Heart left ventricle (tissue), 16 donors: ENCODE measurements around the gene HTT. TPM values are rescaled to one million over a fixed set of nuclear protein-coding genes. Genes with fewer than 3 reads are reported as not detected.

Experiments
- ATAC-seq, 4 donors: fragments of 200-7000 bp; cut with Tn5 transposase; one replicate each; pipeline ENCODE4 v1.9.1; 2020 to 2022; ENCODE audit warnings: moderate library complexity in 4 of 4, mild to moderate bottlenecking in 3 of 4, moderate number of reproducible peaks in 1 of 4
- DNase-seq, 5 donors: peaks; one replicate each; pipeline ENCODE4 v3.0.0-alpha.2; 2020
- H3K27ac ChIP-seq, 12 donors: fragments of 200-600 bp; sonication (generic) in 4 of 12; one replicate each; pipeline versions ENCODE4 v1.5.0 to v1.8.0; 2016 to 2022; ENCODE audit warnings: mild to moderate bottlenecking in 2 of 12
- H3K27me3 ChIP-seq, 9 donors: fragments of 200-600 bp; sonication (generic) in 2 of 9; one replicate each; pipeline versions ENCODE4 v1.5.1 to v1.8.0; 2016 to 2022; ENCODE audit warnings: mild to moderate bottlenecking in 3 of 9
- H3K36me3 ChIP-seq, 9 donors: fragments of 200-600 bp; sonication (generic) in 2 of 9; one replicate each; pipeline versions ENCODE4 v1.5.0 to v1.8.0; 2018 to 2022; ENCODE audit warnings: mild to moderate bottlenecking in 2 of 9
- H3K4me1 ChIP-seq, 12 donors: fragments of 200-600 bp; sonication (generic) in 4 of 12; one replicate each; pipeline versions ENCODE4 v1.5.0 to v1.8.0; 2016 to 2022; ENCODE audit warnings: mild to moderate bottlenecking in 3 of 12
- H3K4me3 ChIP-seq, 12 donors: fragments of 200-600 bp; sonication (generic) in 4 of 12; one replicate each; pipeline versions ENCODE4 v1.5.0 to v1.8.0; 2017 to 2022; ENCODE audit warnings: mild to moderate bottlenecking in 9 of 12, moderate library complexity in 4 of 12
- H3K9me3 ChIP-seq, 12 donors: fragments of 200-600 bp; sonication (generic) in 4 of 12; one replicate each; pipeline versions ENCODE4 v1.5.0 to v1.8.0; 2016 to 2022; ENCODE audit warnings: mild to moderate bottlenecking in 1 of 12
- CTCF ChIP-seq, 12 donors: fragments of 200-600 bp; sonication (generic) in 4 of 12; IDR thresholded peaks; one replicate each; pipeline versions ENCODE4 v1.5.0 to v1.8.0; 2018 to 2022; ENCODE audit warnings: antibody characterized with exemption in 12 of 12, mild to moderate bottlenecking in 5 of 12
- POLR2A ChIP-seq, 2 donors: fragments of 450-650 bp; IDR thresholded peaks; one replicate each; pipeline ENCODE4 v1.6.1; 2017; ENCODE audit warnings: antibody characterized with exemption in 2 of 2, mild to moderate bottlenecking in 2 of 2, moderate library complexity in 2 of 2
- WGBS, 4 donors: extraction: QIAGEN DNeasy Blood & Tissue Kit in 2 of 4; methylation state at CpG; one replicate each; pipeline versions ENCODE4 v1.1.5 to v1.1.7; 2013 to 2018; 5-methylcytosine and 5-hydroxymethylcytosine counted together
- intact Hi-C, 10 donors: fragments of 100-400 bp; cut with DNase I; formaldehyde crosslinking; loops; one replicate each; pipeline versions ENCODE4 v1.11.1 to v1.14.2; 2022
- polyA plus RNA-seq, 2 donors: library from polyadenylated mRNA; stranded (reverse); fragments of 200-250 nt; gene quantifications; one replicate each; pipeline ENCODE4 v1.2.3, GENCODE V29; 2013
- total RNA-seq, 9 donors: library from RNA; depleted of rRNA in 2 of 9; stranded (reverse); fragments of >200 nt in 2 of 9; fragmentation: NEBNext Ultra II Directional in 3 of 9; extraction: Animal tissue kit (Norgen Biotek cat#: 25700) in 3 of 9; gene quantifications; one replicate each; pipeline versions ENCODE4 v1.1.0 to v1.2.4, GENCODE V29; 2016 to 2023
- donor health status: ischemic (EF 13 %, LVEDD 7.1; RV severe dilation, severe dysfunction).
- donor health status: healthy with polysubstance abuse.
- donor health status: DM: no; HTN: yes; CAD: no.
- donor health status: DM: no; HTN: no; CAD: no.
- donor health status: ischemic (EF 25% LVEDD 6.9; RV normal size, moderate dysfunction).
- donor health status: ischemic (EF 25% LVEDD 5.7; RV mildly dilated, moderate dysfunction).
- donor health status: healthy.
- donor health status: DM: yes; HTN: yes; CAD: no.
- donor health status: ischemic (EF 35%, LVEDD 5.7; RV mildly dilated, moderate dysfunction).
- donor health status: nonischemic (EF 11% LVEDD 7.7; RV severe dilation, severe dysfunction).
- donor health status: DM: yes; HTN: yes; CAD: no.
- donor health status: PGD.
- donor health status: ischemic (EF 29% LVEDD 5.4; RV normal size, mild dysfunction).
- donor health status: nonischemic (EF 23%, LVEDD 6.1; RV moderate dilation, normal function).

Gene HTT
- total and polyA plus RNA-seq, 11 donors, result 13.9 to 122 (median 25.1) TPM

- intact Hi-C loops, result no loop called here
- Histone ChIP-seq H3K4me3 (no peak overlapping the region), H3K9me3 (no peaks in the 10 kb centered on the region), H3K27me3 (no peaks in the 10 kb centered on the region), H3K27ac (no peak overlapping the region), H3K4me1 (peaks cover 0 to 3% (median 0%) of the 10 kb centered on the region in 12 donors), H3K36me3 (peaks cover 0 to 100% (median 99%) of the 10 kb centered on the region in 9 donors)
- 71 to 85% (median 82%) methylated on average over 3 of the region's 3 CpGs for WGBS, 4 donors
- TF ChIP-seq POLR2A (IDR thresholded peaks at IDR 0.05) (no peak), CTCF (IDR thresholded peaks at IDR 0.05) (no peak)
- no peak for DNase-seq
- ATAC-seq, result no peak
Measured at GRCh38 chr4:3130201-3130600, 55.7 kb downstream of the HTT start.

- Histone ChIP-seq H3K4me3 (no peak overlapping the region), H3K36me3 (peaks cover 0 to 100% (median 100%) of the 10 kb centered on the region in 9 donors), H3K4me1 (peaks cover 0 to 5% (median 0%) of the 10 kb centered on the region in 12 donors), H3K27ac (no peak overlapping the region), H3K9me3 (no peaks in the 10 kb centered on the region), H3K27me3 (no peaks in the 10 kb centered on the region)
- intact Hi-C loops, result no loop called here
- no peak for DNase-seq
- TF ChIP-seq POLR2A (IDR thresholded peaks at IDR 0.05) (no peak), CTCF (IDR thresholded peaks at IDR 0.05) (no peak)
- ATAC-seq, result no peak
- WGBS, 4 donors, result 80 to 84% (median 82%) methylated on average over 4 of the region's 4 CpGs
Measured at GRCh38 chr4:3130826-3131225, 56.3 kb downstream of the HTT start.

GRCh38 chr4:3134201-3134600 is 59.7 kb downstream of the HTT start:
- Histone ChIP-seq H3K36me3 (peaks cover 0 to 99% (median 94%) of the 10 kb centered on the region in 9 donors), H3K27me3 (no peaks in the 10 kb centered on the region), H3K4me3 (no peak overlapping the region), H3K9me3 (no peaks in the 10 kb centered on the region), H3K4me1 (peaks cover 0 to 5% (median 0%) of the 10 kb centered on the region in 12 donors), H3K27ac (no peak overlapping the region)
- no peak for DNase-seq
- intact Hi-C loops, result loop anchor here in 1 of 10 donors (2.0 kb wide), 1 partner anchor 27 kb away; no protein-coding TSS in a partner anchor
- 93 to 96% (median 94%) methylated on average over 5 of the region's 5 CpGs for WGBS, 4 donors
- TF ChIP-seq POLR2A (IDR thresholded peaks at IDR 0.05), result no peak
- no peak for TF ChIP-seq CTCF (IDR thresholded peaks at IDR 0.05)
- no peak for ATAC-seq

GRCh38 chr4:3135155-3136011 is 60.9 kb downstream of the HTT start:
- no peaks in the 10 kb centered on the region for H3K9me3 ChIP-seq
- H3K4me1 ChIP-seq, result peaks cover 0 to 5% (median 0%) of the 10 kb centered on the region in 12 donors
- 67 to 80% (median 76%) methylated on average over 6 of the region's 6 CpGs for WGBS, 4 donors
- peaks cover 0 to 99% (median 89%) of the 10 kb centered on the region in 9 donors for H3K36me3 ChIP-seq
- H3K27me3 ChIP-seq, result no peaks in the 10 kb centered on the region
- TF ChIP-seq POLR2A (IDR thresholded peaks at IDR 0.05), result no peak
- TF ChIP-seq CTCF (IDR thresholded peaks at IDR 0.05), result no peak
- ATAC-seq (no peak), DNase-seq (no peak)
- intact Hi-C loops, result loop anchor here in 5 of 10 donors (1.0 to 2.0 kb wide), 2 partner anchors 29 kb away; no protein-coding TSS in a partner anchor
- H3K4me3 ChIP-seq, result no peak overlapping the region
- peak overlapping the region in 1 of 12 donors; percentile 2 for H3K27ac ChIP-seq
